ENCODE data around the gene CLIC1.

DNA sequence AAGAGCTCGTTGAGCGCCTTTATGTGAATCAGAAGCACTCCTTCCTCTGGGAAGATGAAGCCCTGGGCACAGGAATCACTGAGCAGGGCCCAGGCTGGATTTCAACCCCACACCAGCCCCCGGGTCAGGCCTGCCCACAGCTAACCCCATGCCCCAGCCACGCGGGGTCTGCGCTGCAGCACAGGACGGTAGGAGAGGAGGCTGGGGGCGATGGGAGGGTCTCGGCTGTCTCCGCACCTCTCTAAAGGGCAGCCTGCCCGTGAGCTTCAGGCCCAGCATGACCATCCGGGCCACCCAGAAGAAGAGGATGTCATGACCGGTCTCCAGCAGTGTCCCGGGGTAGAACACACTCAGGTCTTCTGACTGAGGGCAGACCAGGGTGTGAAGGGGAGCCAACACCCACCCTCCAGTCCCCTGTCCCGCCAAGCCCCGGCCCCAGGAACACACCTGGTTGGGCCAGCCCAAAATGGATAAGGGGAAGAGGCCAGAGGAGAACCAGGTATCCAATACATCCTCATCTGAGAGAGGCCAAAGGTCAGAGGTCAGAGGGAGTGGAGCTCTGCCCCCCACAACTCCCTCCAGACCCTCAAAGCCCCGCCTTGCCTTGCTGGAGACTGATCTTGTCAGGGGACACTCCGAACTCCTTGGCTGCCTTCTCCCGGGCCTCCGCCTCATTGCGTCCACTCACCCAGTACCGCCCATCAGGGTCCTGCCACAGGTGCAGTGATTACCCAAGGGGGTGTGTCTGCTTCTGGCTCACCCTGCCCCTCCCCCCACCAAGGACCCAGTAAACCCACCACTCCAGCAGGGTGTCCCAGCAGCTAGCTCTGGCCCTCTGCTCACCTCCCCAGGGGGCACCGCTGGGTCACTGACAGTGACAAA, 45.2 kb upstream of the CLIC1 start:
- no peak for TF ChIP-seq POLR2AphosphoS5 (IDR thresholded peaks at IDR 0.05; ENCODE audit: low read depth, low read length)
- TF ChIP-seq POLR2A (IDR thresholded peaks at IDR 0.05; ENCODE audit: low read depth, low read length) = no peak; the same call in 1 of the 2 replicates
- no peak for TF ChIP-seq TAF1 (IDR thresholded peaks at IDR 0.05; ENCODE audit: borderline replicate concordance, low read depth, low read length)
